KBM-7 (cell line): ENCODE results near the gene PITX2.

Experiments used
- DNase-seq: peaks from one replicate; pipeline ENCODE4 v3.0.0-alpha.2; 2015
- in situ Hi-C: fragments of 300-500 bp; cut with MboI; formaldehyde crosslinking; loops from 2 replicates; pipeline ENCODE4 v1.14.3; 2020; ENCODE audit warnings: low sequenced_read_pairs, low pct_unique_long_range_greater_than_20kb, mixed read lengths

Gene PITX2

GRCh38 chr4:110626532-110627153, 3.8 kb upstream of the PITX2 start:
- no peak for DNase-seq
- in situ Hi-C loops = no loop called here

- in situ Hi-C loops = no loop called here
- no peak for DNase-seq
These were observed 2.8 kb upstream of the PITX2 start for GRCh38 chr4:110625576-110626257.

- no peak for DNase-seq
- in situ Hi-C loops = no loop called here
These were observed 2.1 kb upstream of the PITX2 start for GRCh38 chr4:110624904-110625494.

- no peak for DNase-seq
- in situ Hi-C loops = no loop called here
These were observed 1.5 kb upstream of the PITX2 start for GRCh38 chr4:110624398-110624780.

- DNase-seq = no peak
- in situ Hi-C loops = no loop called here
These were observed 981 bp upstream of the PITX2 start for GRCh38 chr4:110623718-110624397.

GRCh38 chr4:110621839-110622751, 782 bp downstream of the PITX2 start:
- no peak for DNase-seq
- in situ Hi-C loops = no loop called here

- no peak for DNase-seq
- in situ Hi-C loops = no loop called here
These were observed 1.5 kb downstream of the PITX2 start for GRCh38 chr4:110621328-110621812.

GRCh38 chr4:110620691-110621327, 2.1 kb downstream of the PITX2 start:
- in situ Hi-C loops = no loop called here
- DNase-seq = no peak

GRCh38 chr4:110620322-110620690, 2.6 kb downstream of the PITX2 start:
- in situ Hi-C loops = no loop called here

GRCh38 chr4:110619463-110620247, 3.2 kb downstream of the PITX2 start:
- DNase-seq = no peak
- in situ Hi-C loops = no loop called here

More at GRCh38 chr4:110620322-110620690, 2.6 kb downstream of the PITX2 start:
- DNase-seq = no peak

GRCh38 chr4:110618581-110619462, 4.1 kb downstream of the PITX2 start:
- DNase-seq = no peak
- in situ Hi-C loops = no loop called here

GRCh38 chr4:110617646-110618580, 5.0 kb downstream of the PITX2 start:
- no peak for DNase-seq
- in situ Hi-C loops = no loop called here

GRCh38 chr4:110617075-110617640, 5.7 kb downstream of the PITX2 start:
- in situ Hi-C loops = no loop called here
- no peak for DNase-seq

- no peak for DNase-seq
These were observed 6.4 kb downstream of the PITX2 start for GRCh38 chr4:110616238-110617074.

More at GRCh38 chr4:110616238-110617074, 6.4 kb downstream of the PITX2 start:
- in situ Hi-C loops = no loop called here
